Measurements from ENCODE around the gene SH2B2.

SH2B2 gene

DNA sequence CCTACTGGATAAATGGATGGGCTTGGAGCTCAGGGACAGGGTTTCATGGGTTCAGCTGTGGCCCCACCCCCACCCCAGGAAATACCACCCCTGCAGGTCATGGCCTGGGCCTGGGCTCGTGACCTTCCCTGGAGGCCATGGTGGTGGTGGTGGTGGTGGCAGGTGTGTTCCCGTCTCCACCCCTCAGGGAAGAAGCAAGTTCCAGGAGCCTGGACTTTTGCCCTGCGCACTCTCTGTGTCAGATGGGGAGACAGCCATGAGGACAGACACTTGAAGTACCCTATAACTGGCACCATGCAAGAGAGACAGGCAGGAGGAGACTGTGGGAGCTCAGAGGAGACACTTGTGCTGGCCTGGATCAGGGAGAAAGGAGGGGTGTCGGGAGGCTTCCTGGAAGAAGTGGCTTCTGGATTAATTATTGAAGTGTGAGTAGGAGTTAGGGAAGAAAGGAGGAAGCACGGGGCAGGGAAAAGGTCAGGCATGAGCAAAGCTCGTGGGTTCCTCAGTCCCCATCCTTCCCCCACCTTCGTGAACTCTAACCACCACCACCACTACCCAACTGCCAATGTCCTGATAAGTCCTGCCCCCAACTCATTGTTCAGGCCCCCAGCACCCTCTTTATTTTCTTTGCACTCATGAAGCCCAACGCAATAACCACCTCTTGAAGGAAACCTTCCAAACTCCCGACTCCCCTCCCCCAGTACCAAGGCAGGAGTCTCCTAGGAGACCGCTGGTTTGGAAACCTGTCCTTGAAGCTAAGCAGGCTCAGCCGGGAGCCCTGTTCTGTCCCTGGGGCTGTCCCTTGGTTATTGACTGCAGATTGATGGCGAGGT lies 8.9 kb downstream of the SH2B2 start:
- no CpG with 5 or more reads among the region's 12 CpGs for WGBS (ENCODE audit: extremely low coverage, insufficient coverage, insufficient read length)
- H3K14ac ChIP-seq (ENCODE audit: low read length): no peak overlapping the region

DNA sequence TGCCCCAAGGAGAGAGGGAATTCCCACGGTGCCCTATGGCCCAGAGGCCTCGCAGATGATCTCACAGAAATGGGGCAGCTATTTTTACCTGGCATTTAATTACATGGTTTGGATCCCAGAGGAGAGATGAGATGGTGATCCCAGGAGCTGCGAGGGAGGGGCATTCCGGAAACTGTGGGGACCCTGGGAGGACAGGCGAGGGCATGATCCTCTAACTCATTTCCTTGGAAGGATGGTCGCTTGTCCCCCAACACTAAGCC lies 9.4 kb downstream of the SH2B2 start:
- Histone ChIP-seq H3K4ac (ENCODE audit: low read depth, low read length) (no peak overlapping the region), H3K14ac (ENCODE audit: low read length) (no peak overlapping the region), H3K4me1 (ENCODE audit: control insufficient read depth in 1 of 2, insufficient read depth in 2 of 2, low read length in 2 of 2) (peaks cover 19 to 27% of the 10 kb centered on the region in 2 experiments), H3K36me3 (ENCODE audit: control insufficient read depth in 1 of 2, insufficient read depth in 2 of 2, low read length in 2 of 2) (peaks cover 2 to 10% of the 10 kb centered on the region in 2 experiments), H2AFZ (ENCODE audit: insufficient read depth, low read length, poor library complexity) (no peak overlapping the region), H3K9me3 (ENCODE audit: insufficient read depth, low read depth, low read length) (no peaks in the 10 kb centered on the region), H4K91ac (ENCODE audit: low read depth, low read length) (no peak overlapping the region), H2BK120ac (ENCODE audit: insufficient read depth, low read length, poor library complexity) (no peak overlapping the region), H3K27me3 (ENCODE audit: insufficient read depth, low read length) (no peaks in the 10 kb centered on the region), H3K27ac (ENCODE audit: low read depth, low read length) (peak overlapping the region; percentile 1), H3K18ac (ENCODE audit: low read length) (peak overlapping the region; percentile 26), H2AK5ac (ENCODE audit: low read length) (no peak overlapping the region), H3K23ac (ENCODE audit: low read length) (no peak overlapping the region), H3K9ac (ENCODE audit: low read length) (no peak overlapping the region), H4K8ac (ENCODE audit: low read depth, low read length) (no peak overlapping the region), H3K4me3 (ENCODE audit: low read depth, low read length) (no peak overlapping the region), H2BK12ac (ENCODE audit: low read length) (no peak overlapping the region), H2BK5ac (ENCODE audit: low read depth, low read length, poor library complexity) (peak overlapping the region; percentile 3), H4K12ac (ENCODE audit: low read depth, low read length) (no peak overlapping the region), H3K4me2 (ENCODE audit: low read length) (no peak overlapping the region), H3K79me1 (ENCODE audit: low read length) (peaks cover 17% of the 10 kb centered on the region), H3K79me2 (ENCODE audit: control insufficient read depth, insufficient read depth, low read length, poor library complexity) (peaks cover 3% of the 10 kb centered on the region)
- no CpG with 5 or more reads among the region's 6 CpGs for WGBS (ENCODE audit: extremely low coverage, insufficient coverage, insufficient read length)
- DNase-seq: no peak

More for the DNA sequence above, 8.9 kb downstream of the SH2B2 start:
- Histone ChIP-seq H3K4me2 (ENCODE audit: low read length) (no peak overlapping the region), H3K23ac (ENCODE audit: low read length) (no peak overlapping the region), H2AFZ (ENCODE audit: insufficient read depth, low read length, poor library complexity) (no peak overlapping the region), H2BK120ac (ENCODE audit: insufficient read depth, low read length, poor library complexity) (peak overlapping the region; percentile 23), H3K9ac (ENCODE audit: low read length) (no peak overlapping the region), H2BK12ac (ENCODE audit: low read length) (no peak overlapping the region), H3K27me3 (ENCODE audit: insufficient read depth, low read length) (no peaks in the 10 kb centered on the region), H2BK5ac (ENCODE audit: low read depth, low read length, poor library complexity) (peak overlapping the region; percentile 19), H3K36me3 (ENCODE audit: control insufficient read depth in 1 of 2, insufficient read depth in 2 of 2, low read length in 2 of 2) (peaks cover 2 to 5% of the 10 kb centered on the region in 2 experiments), H2AK5ac (ENCODE audit: low read length) (no peak overlapping the region), H3K4me1 (ENCODE audit: control insufficient read depth in 1 of 2, insufficient read depth in 2 of 2, low read length in 2 of 2) (peaks cover 19 to 27% of the 10 kb centered on the region in 2 experiments), H3K79me1 (ENCODE audit: low read length) (peaks cover 17% of the 10 kb centered on the region), H3K9me3 (ENCODE audit: insufficient read depth, low read depth, low read length) (no peaks in the 10 kb centered on the region), H3K27ac (ENCODE audit: low read depth, low read length) (peak overlapping the region; percentile 54), H3K4ac (ENCODE audit: low read depth, low read length) (no peak overlapping the region), H3K4me3 (ENCODE audit: low read depth, low read length) (no peak overlapping the region), H4K12ac (ENCODE audit: low read depth, low read length) (no peak overlapping the region), H3K18ac (ENCODE audit: low read length) (no peak overlapping the region), H3K79me2 (ENCODE audit: control insufficient read depth, insufficient read depth, low read length, poor library complexity) (peaks cover 3% of the 10 kb centered on the region), H4K8ac (ENCODE audit: low read depth, low read length) (no peak overlapping the region), H4K91ac (ENCODE audit: low read depth, low read length) (peak overlapping the region; percentile 82)
- DNase-seq: no peak

DNA sequence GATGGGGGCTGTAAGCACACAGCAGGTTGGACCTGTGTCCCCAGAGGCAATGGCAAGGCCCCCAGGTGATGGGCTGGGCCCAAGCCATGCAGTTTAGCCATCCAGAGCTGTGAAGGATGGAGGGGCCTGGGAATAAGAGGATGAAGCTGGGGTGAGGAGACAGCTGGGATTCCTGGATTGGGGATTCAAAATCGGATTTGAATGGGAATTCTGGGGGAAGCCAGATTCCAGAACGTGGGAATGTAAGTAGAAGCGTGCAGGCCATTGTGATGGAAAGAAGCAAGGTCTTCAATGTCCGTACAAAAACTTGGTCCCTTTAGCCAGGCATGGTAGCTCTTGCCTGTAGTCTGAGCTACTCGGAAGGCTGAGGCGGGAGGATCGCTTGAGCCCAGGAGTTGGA lies 9.8 kb downstream of the SH2B2 start:
- peak overlapping the region; percentile 1 for H3K27ac ChIP-seq (ENCODE audit: low read depth, low read length)
- WGBS (ENCODE audit: extremely low coverage, insufficient coverage, insufficient read length): no CpG with 5 or more reads among the region's 7 CpGs
- peaks cover 19 to 27% of the 10 kb centered on the region in 2 experiments for H3K4me1 ChIP-seq (ENCODE audit: control insufficient read depth in 1 of 2, insufficient read depth in 2 of 2, low read length in 2 of 2)
- no peak overlapping the region for H4K12ac ChIP-seq (ENCODE audit: low read depth, low read length)
- no peak overlapping the region for H3K23ac ChIP-seq (ENCODE audit: low read length)
- no peak overlapping the region for H3K4me2 ChIP-seq (ENCODE audit: low read length)
- no peak overlapping the region for H3K4ac ChIP-seq (ENCODE audit: low read depth, low read length)
- peaks cover 3% of the 10 kb centered on the region for H3K79me2 ChIP-seq (ENCODE audit: control insufficient read depth, insufficient read depth, low read length, poor library complexity)
- no peaks in the 10 kb centered on the region for H3K9me3 ChIP-seq (ENCODE audit: insufficient read depth, low read depth, low read length)
- H4K91ac ChIP-seq (ENCODE audit: low read depth, low read length): peak overlapping the region; percentile 32
- peaks cover 17% of the 10 kb centered on the region for H3K79me1 ChIP-seq (ENCODE audit: low read length)
- H3K27me3 ChIP-seq (ENCODE audit: insufficient read depth, low read length): no peaks in the 10 kb centered on the region
- peak overlapping the region; percentile 15 for H2BK12ac ChIP-seq (ENCODE audit: low read length)
- peak overlapping the region; percentile 20 for H2BK120ac ChIP-seq (ENCODE audit: insufficient read depth, low read length, poor library complexity)
- H2AK5ac ChIP-seq (ENCODE audit: low read length): no peak overlapping the region
- H4K8ac ChIP-seq (ENCODE audit: low read depth, low read length): no peak overlapping the region
- peak overlapping the region; percentile 3 for H2BK5ac ChIP-seq (ENCODE audit: low read depth, low read length, poor library complexity)
- no peak overlapping the region for H3K14ac ChIP-seq (ENCODE audit: low read length)
- no peak for DNase-seq
- H3K9ac ChIP-seq (ENCODE audit: low read length): no peak overlapping the region
- H3K4me3 ChIP-seq (ENCODE audit: low read depth, low read length): no peak overlapping the region
- H3K18ac ChIP-seq (ENCODE audit: low read length): peak overlapping the region; percentile 26
- H2AFZ ChIP-seq (ENCODE audit: insufficient read depth, low read length, poor library complexity): no peak overlapping the region
- peaks cover 2 to 13% of the 10 kb centered on the region in 2 experiments for H3K36me3 ChIP-seq (ENCODE audit: control insufficient read depth in 1 of 2, insufficient read depth in 2 of 2, low read length in 2 of 2)

DNA sequence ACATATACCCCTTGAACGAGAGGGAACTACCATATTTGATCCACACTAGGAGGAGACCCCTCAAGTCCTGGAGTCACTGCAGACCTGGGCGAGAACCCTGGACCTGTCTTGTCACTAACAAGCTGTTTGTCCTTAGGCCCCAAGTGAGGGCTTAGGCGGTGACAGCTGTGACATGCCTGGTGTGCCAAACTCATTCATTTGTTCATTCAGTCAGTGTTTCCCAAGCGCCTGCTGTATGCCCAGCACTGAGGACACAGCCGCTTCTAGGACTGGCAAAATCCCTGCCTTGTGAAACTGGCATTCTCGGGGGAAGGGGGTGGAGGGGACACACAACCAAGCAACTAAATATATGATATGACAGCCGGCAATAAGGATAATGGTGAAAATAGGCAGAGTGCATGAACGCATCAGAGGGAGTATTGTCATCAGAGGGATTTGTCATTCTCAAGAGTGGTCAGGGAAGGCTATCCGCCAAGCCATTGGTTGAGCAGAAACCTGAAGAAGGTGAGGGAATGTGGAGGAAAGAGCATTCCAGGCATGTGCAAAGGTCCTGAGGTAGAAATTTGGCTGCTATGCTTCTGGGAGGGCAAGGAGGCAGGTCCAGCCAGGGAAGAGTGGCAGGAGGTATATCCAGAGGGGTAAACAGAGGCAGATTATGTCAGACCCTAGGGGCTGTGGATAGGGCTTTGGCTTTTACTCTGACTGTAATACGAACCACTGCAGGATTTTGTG lies 11.0 kb downstream of the SH2B2 start:
- no peak overlapping the region for H4K12ac ChIP-seq (ENCODE audit: low read depth, low read length)
- no peak overlapping the region for H3K4me2 ChIP-seq (ENCODE audit: low read length)
- H3K27ac ChIP-seq (ENCODE audit: low read depth, low read length): no peak overlapping the region
- peaks cover 19 to 27% of the 10 kb centered on the region in 2 experiments for H3K4me1 ChIP-seq (ENCODE audit: control insufficient read depth in 1 of 2, insufficient read depth in 2 of 2, low read length in 2 of 2)
- DNase-seq: peak in 1 of 2 donors; percentile 42
- no peak overlapping the region for H3K4ac ChIP-seq (ENCODE audit: low read depth, low read length)
- no peak overlapping the region for H4K8ac ChIP-seq (ENCODE audit: low read depth, low read length)
- H2BK12ac ChIP-seq (ENCODE audit: low read length): no peak overlapping the region
- no peak overlapping the region for H3K23ac ChIP-seq (ENCODE audit: low read length)
- H3K18ac ChIP-seq (ENCODE audit: low read length): no peak overlapping the region
- no peaks in the 10 kb centered on the region for H3K9me3 ChIP-seq (ENCODE audit: insufficient read depth, low read depth, low read length)
- H2AK5ac ChIP-seq (ENCODE audit: low read length): no peak overlapping the region
- H3K14ac ChIP-seq (ENCODE audit: low read length): no peak overlapping the region
- no peak overlapping the region for H3K4me3 ChIP-seq (ENCODE audit: low read depth, low read length)
- H2AFZ ChIP-seq (ENCODE audit: insufficient read depth, low read length, poor library complexity): no peak overlapping the region
- peaks cover 17% of the 10 kb centered on the region for H3K79me1 ChIP-seq (ENCODE audit: low read length)
- H2BK5ac ChIP-seq (ENCODE audit: low read depth, low read length, poor library complexity): no peak overlapping the region
- no peaks in the 10 kb centered on the region for H3K27me3 ChIP-seq (ENCODE audit: insufficient read depth, low read length)
- WGBS (ENCODE audit: extremely low coverage, insufficient coverage, insufficient read length): no CpG with 5 or more reads among the region's 10 CpGs
- peaks cover 0 to 13% of the 10 kb centered on the region in 2 experiments for H3K36me3 ChIP-seq (ENCODE audit: control insufficient read depth in 1 of 2, insufficient read depth in 2 of 2, low read length in 2 of 2)
- no peak overlapping the region for H3K9ac ChIP-seq (ENCODE audit: low read length)
- peak overlapping the region; percentile 20 for H2BK120ac ChIP-seq (ENCODE audit: insufficient read depth, low read length, poor library complexity)
- H3K79me2 ChIP-seq (ENCODE audit: control insufficient read depth, insufficient read depth, low read length, poor library complexity): peaks cover 3% of the 10 kb centered on the region
- H4K91ac ChIP-seq (ENCODE audit: low read depth, low read length): no peak overlapping the region

Measured in trophoblast cell (in vitro differentiated cells and primary cell).